ENCODE data around the gene RAB41.
"Not testable (repeated sequence)": the region's sequence is repeated elsewhere in the genome, so short reads cannot be mapped to it uniquely, and the experiment has no call there.

The RAB41 gene

GRCh38 chrX:70281951-70282350 lies at the start of gene RAB41:
Gene RAB41, plus strand, starts transcription at chrX:70282172. Its CDS starts 46 bp downstream, at chrX:70282218.
- H3K4me3 ChIP-seq (ENCODE audit: low read depth, low read length): no peak within 1 kb of the TSS
- TF ChIP-seq CTCF (IDR thresholded peaks at IDR 0.05; ENCODE audit: low read depth, low read length, missing control alignments): no peak
- DNase-seq (ENCODE audit: low read depth): no peak
- in situ Hi-C loops (cut with HindIII; ENCODE audit: low sequenced_read_pairs): no loop called here

- in situ Hi-C loops (cut with HindIII; ENCODE audit: low sequenced_read_pairs): no loop called here
- TF ChIP-seq CTCF (IDR thresholded peaks at IDR 0.05; ENCODE audit: low read depth, low read length, missing control alignments): no peak
- no peak within 1 kb of the TSS for H3K4me3 ChIP-seq (ENCODE audit: low read depth, low read length)
- no peak for DNase-seq (ENCODE audit: low read depth)
Measured at GRCh38 chrX:70234355-70234754, 47.6 kb upstream of the RAB41 start, which contains the start of gene AWAT1. Gene AWAT1, plus strand, starts transcription at chrX:70234655. Its CDS starts 41 bp downstream, at chrX:70234696.

- DNase-seq (ENCODE audit: low read depth): no peak
- no peak for TF ChIP-seq CTCF (IDR thresholded peaks at IDR 0.05; ENCODE audit: low read depth, low read length, missing control alignments)
- H3K4me3 ChIP-seq (ENCODE audit: low read depth, low read length): no peak overlapping the region
- in situ Hi-C loops (cut with HindIII; ENCODE audit: low sequenced_read_pairs): no loop called here
Measured at GRCh38 chrX:70240751-70241150, 41.2 kb upstream of the RAB41 start.

GRCh38 chrX:70241501-70241900 lies 40.5 kb upstream of the RAB41 start:
- no peak for TF ChIP-seq CTCF (IDR thresholded peaks at IDR 0.05; ENCODE audit: low read depth, low read length, missing control alignments)
- H3K4me3 ChIP-seq (ENCODE audit: low read depth, low read length): no peak overlapping the region
- in situ Hi-C loops (cut with HindIII; ENCODE audit: low sequenced_read_pairs): no loop called here
- no peak for DNase-seq (ENCODE audit: low read depth)

GRCh38 chrX:70243601-70244000 lies 38.4 kb upstream of the RAB41 start:
- in situ Hi-C loops (cut with HindIII; ENCODE audit: low sequenced_read_pairs); DNase-seq (ENCODE audit: low read depth); H3K4me3 ChIP-seq (ENCODE audit: low read depth, low read length): not testable (repeated sequence)

- in situ Hi-C loops (cut with HindIII; ENCODE audit: low sequenced_read_pairs): no loop called here
- no peak for DNase-seq (ENCODE audit: low read depth)
- TF ChIP-seq CTCF (IDR thresholded peaks at IDR 0.05; ENCODE audit: low read depth, low read length, missing control alignments): no peak
- H3K4me3 ChIP-seq (ENCODE audit: low read depth, low read length): no peak overlapping the region
Measured at GRCh38 chrX:70244881-70245280, 37.1 kb upstream of the RAB41 start.

GRCh38 chrX:70247252-70247651 lies 34.7 kb upstream of the RAB41 start:
- no peak for TF ChIP-seq CTCF (IDR thresholded peaks at IDR 0.05; ENCODE audit: low read depth, low read length, missing control alignments)
- no peak for DNase-seq (ENCODE audit: low read depth)
- in situ Hi-C loops (cut with HindIII; ENCODE audit: low sequenced_read_pairs): no loop called here
- no peak overlapping the region for H3K4me3 ChIP-seq (ENCODE audit: low read depth, low read length)

Data from astrocyte of the cerebellum (primary cell).